Measurements from ENCODE around the gene ARHGEF26.

ARHGEF26 gene

GRCh38 chr3:154227531-154227930, 106.3 kb downstream of the ARHGEF26 start:
- H3K27me3 Mint-ChIP-seq (ENCODE audit: low read depth): no peaks in the 10 kb centered on the region
- no peak overlapping the region for H3K4me3 Mint-ChIP-seq
- H3K9me3 Mint-ChIP-seq: no peaks in the 10 kb centered on the region
- TF ChIP-seq, protein P1, sequence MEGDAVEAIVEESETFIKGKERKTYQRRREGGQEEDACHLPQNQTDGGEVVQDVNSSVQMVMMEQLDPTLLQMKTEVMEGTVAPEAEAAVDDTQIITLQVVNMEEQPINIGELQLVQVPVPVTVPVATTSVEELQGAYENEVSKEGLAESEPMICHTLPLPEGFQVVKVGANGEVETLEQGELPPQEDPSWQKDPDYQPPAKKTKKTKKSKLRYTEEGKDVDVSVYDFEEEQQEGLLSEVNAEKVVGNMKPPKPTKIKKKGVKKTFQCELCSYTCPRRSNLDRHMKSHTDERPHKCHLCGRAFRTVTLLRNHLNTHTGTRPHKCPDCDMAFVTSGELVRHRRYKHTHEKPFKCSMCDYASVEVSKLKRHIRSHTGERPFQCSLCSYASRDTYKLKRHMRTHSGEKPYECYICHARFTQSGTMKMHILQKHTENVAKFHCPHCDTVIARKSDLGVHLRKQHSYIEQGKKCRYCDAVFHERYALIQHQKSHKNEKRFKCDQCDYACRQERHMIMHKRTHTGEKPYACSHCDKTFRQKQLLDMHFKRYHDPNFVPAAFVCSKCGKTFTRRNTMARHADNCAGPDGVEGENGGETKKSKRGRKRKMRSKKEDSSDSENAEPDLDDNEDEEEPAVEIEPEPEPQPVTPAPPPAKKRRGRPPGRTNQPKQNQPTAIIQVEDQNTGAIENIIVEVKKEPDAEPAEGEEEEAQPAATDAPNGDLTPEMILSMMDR (IDR thresholded peaks at IDR 0.05; ENCODE audit: unreplicated experiment in 3 of 3): no peak
- H3K36me3 Mint-ChIP-seq (ENCODE audit: low read depth): no peaks in the 10 kb centered on the region
- H3K27ac Mint-ChIP-seq: peak overlapping the region; percentile 76 to 90 (median 78)
- H3K4me1 Mint-ChIP-seq: peaks cover 20% of the 10 kb centered on the region

- Mint-ChIP-seq H3K36me3 (ENCODE audit: low read depth) (no peaks in the 10 kb centered on the region), H3K4me1 (peaks cover 20% of the 10 kb centered on the region), H3K9me3 (no peaks in the 10 kb centered on the region), H3K4me3 (no peak overlapping the region), H3K27me3 (ENCODE audit: low read depth) (no peaks in the 10 kb centered on the region), H3K27ac (peak overlapping the region; percentile 78 to 96 (median 82))
- TF ChIP-seq, protein P1 (IDR thresholded peaks at IDR 0.05; ENCODE audit: unreplicated experiment in 3 of 3): no peak
These were observed 107.5 kb downstream of the ARHGEF26 start for GRCh38 chr3:154228561-154229216.

DNA sequence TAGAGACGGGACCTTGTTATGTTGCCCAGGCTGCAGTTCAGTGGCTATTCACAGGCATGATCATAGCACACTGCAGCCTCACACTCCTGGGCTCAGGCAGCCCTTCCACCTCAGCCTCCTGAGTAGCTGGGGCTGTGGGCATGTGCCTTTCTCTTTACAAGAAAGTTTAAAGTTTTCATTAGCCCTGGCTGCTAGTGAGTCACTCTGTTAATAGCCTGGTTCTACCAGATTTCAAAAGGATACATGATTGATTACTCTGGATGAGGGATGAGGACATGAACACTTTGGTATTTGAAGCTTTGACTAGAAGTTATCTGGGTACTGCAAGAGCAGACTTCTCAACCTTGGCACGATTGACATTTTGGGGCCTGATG, 108.0 kb downstream of the ARHGEF26 start:
- H3K36me3 Mint-ChIP-seq (ENCODE audit: low read depth): no peaks in the 10 kb centered on the region

GRCh38 chr3:154235330-154235729, 114.1 kb downstream of the ARHGEF26 start:
- no peaks in the 10 kb centered on the region for H3K9me3 Mint-ChIP-seq
- no peak overlapping the region for H3K27ac Mint-ChIP-seq
- TF ChIP-seq, protein P1 (IDR thresholded peaks at IDR 0.05; ENCODE audit: unreplicated experiment in 3 of 3): no peak
- peaks cover 8% of the 10 kb centered on the region for H3K4me1 Mint-ChIP-seq
- H3K27me3 Mint-ChIP-seq (ENCODE audit: low read depth): no peaks in the 10 kb centered on the region
- no peak overlapping the region for H3K4me3 Mint-ChIP-seq
- H3K36me3 Mint-ChIP-seq (ENCODE audit: low read depth): peaks cover 5% of the 10 kb centered on the region

More for the DNA sequence above, 108.0 kb downstream of the ARHGEF26 start:
- Mint-ChIP-seq H3K27me3 (ENCODE audit: low read depth) (no peaks in the 10 kb centered on the region), H3K27ac (peak overlapping the region; percentile 56 to 96 (median 63)), H3K4me3 (no peak overlapping the region), H3K9me3 (no peaks in the 10 kb centered on the region), H3K4me1 (peaks cover 20% of the 10 kb centered on the region)
- TF ChIP-seq, protein P1 (IDR thresholded peaks at IDR 0.05; ENCODE audit: unreplicated experiment in 3 of 3): no peak

- H3K27ac Mint-ChIP-seq: no peak overlapping the region
- H3K9me3 Mint-ChIP-seq: no peaks in the 10 kb centered on the region
- TF ChIP-seq, protein P1 (IDR thresholded peaks at IDR 0.05; ENCODE audit: unreplicated experiment in 3 of 3): no peak
- no peaks in the 10 kb centered on the region for H3K27me3 Mint-ChIP-seq (ENCODE audit: low read depth)
- H3K4me1 Mint-ChIP-seq: peaks cover 8% of the 10 kb centered on the region
- peaks cover 11% of the 10 kb centered on the region for H3K36me3 Mint-ChIP-seq (ENCODE audit: low read depth)
- H3K4me3 Mint-ChIP-seq: no peak overlapping the region
These were observed 115.1 kb downstream of the ARHGEF26 start for GRCh38 chr3:154236331-154236730.

GRCh38 chr3:154240235-154240634, 119.0 kb downstream of the ARHGEF26 start:
- Mint-ChIP-seq H3K4me3 (no peak overlapping the region), H3K4me1 (peaks cover 19% of the 10 kb centered on the region), H3K27ac (no peak overlapping the region), H3K36me3 (ENCODE audit: low read depth) (peaks cover 17% of the 10 kb centered on the region), H3K9me3 (no peaks in the 10 kb centered on the region), H3K27me3 (ENCODE audit: low read depth) (no peaks in the 10 kb centered on the region)
- TF ChIP-seq, protein P1 (IDR thresholded peaks at IDR 0.05; ENCODE audit: unreplicated experiment in 3 of 3): no peak
